ENCODE data around the gene MRPS27.

Gene MRPS27

DNA sequence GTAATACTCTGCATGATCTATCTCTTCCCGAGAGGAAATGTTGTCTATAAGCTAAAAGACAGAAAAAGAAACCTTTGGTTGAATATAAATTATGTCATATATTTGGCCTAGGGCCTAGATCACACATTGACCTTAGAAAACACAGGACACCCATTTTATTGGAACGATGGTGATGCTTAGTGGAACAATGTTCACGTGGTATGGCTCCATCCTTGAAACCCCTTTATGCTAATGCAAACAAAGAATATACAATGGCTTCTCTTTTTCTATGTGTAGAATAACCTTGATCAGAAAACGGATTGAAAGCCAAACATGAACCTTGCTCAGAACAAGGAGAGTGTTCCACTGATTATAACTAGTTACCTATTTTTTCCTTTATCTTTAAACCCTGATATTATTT lies 24.5 kb downstream of the MRPS27 start:
- no peak overlapping the region for H3K27ac ChIP-seq (replicated peaks)
- no peak for DNase-seq (ENCODE audit: low read depth in 1 of 2, low spot score in 1 of 2)
- no peaks in the 10 kb centered on the region for H3K27me3 ChIP-seq (ENCODE audit: insufficient read depth, poor library complexity, severe bottlenecking)
- H3K4me3 ChIP-seq (replicated peaks; ENCODE audit: insufficient read depth, low read length): no peak overlapping the region
- TF ChIP-seq, protein P1, sequence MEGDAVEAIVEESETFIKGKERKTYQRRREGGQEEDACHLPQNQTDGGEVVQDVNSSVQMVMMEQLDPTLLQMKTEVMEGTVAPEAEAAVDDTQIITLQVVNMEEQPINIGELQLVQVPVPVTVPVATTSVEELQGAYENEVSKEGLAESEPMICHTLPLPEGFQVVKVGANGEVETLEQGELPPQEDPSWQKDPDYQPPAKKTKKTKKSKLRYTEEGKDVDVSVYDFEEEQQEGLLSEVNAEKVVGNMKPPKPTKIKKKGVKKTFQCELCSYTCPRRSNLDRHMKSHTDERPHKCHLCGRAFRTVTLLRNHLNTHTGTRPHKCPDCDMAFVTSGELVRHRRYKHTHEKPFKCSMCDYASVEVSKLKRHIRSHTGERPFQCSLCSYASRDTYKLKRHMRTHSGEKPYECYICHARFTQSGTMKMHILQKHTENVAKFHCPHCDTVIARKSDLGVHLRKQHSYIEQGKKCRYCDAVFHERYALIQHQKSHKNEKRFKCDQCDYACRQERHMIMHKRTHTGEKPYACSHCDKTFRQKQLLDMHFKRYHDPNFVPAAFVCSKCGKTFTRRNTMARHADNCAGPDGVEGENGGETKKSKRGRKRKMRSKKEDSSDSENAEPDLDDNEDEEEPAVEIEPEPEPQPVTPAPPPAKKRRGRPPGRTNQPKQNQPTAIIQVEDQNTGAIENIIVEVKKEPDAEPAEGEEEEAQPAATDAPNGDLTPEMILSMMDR (IDR thresholded peaks at IDR 0.05; ENCODE audit: insufficient read depth, low read length): no peak
- TF ChIP-seq, protein P2, sequence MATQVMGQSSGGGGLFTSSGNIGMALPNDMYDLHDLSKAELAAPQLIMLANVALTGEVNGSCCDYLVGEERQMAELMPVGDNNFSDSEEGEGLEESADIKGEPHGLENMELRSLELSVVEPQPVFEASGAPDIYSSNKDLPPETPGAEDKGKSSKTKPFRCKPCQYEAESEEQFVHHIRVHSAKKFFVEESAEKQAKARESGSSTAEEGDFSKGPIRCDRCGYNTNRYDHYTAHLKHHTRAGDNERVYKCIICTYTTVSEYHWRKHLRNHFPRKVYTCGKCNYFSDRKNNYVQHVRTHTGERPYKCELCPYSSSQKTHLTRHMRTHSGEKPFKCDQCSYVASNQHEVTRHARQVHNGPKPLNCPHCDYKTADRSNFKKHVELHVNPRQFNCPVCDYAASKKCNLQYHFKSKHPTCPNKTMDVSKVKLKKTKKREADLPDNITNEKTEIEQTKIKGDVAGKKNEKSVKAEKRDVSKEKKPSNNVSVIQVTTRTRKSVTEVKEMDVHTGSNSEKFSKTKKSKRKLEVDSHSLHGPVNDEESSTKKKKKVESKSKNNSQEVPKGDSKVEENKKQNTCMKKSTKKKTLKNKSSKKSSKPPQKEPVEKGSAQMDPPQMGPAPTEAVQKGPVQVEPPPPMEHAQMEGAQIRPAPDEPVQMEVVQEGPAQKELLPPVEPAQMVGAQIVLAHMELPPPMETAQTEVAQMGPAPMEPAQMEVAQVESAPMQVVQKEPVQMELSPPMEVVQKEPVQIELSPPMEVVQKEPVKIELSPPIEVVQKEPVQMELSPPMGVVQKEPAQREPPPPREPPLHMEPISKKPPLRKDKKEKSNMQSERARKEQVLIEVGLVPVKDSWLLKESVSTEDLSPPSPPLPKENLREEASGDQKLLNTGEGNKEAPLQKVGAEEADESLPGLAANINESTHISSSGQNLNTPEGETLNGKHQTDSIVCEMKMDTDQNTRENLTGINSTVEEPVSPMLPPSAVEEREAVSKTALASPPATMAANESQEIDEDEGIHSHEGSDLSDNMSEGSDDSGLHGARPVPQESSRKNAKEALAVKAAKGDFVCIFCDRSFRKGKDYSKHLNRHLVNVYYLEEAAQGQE (IDR thresholded peaks at IDR 0.05; ENCODE audit: insufficient replicate concordance, low read depth): no peak
- TF ChIP-seq GABPA (IDR thresholded peaks at IDR 0.05; ENCODE audit: low read depth): no peak
- no peak for TF ChIP-seq SPI1 (IDR thresholded peaks at IDR 0.05; ENCODE audit: borderline replicate concordance, low read depth)
- no peak for TF ChIP-seq POLR2AphosphoS5 (IDR thresholded peaks at IDR 0.05; ENCODE audit: low read depth)

DNA sequence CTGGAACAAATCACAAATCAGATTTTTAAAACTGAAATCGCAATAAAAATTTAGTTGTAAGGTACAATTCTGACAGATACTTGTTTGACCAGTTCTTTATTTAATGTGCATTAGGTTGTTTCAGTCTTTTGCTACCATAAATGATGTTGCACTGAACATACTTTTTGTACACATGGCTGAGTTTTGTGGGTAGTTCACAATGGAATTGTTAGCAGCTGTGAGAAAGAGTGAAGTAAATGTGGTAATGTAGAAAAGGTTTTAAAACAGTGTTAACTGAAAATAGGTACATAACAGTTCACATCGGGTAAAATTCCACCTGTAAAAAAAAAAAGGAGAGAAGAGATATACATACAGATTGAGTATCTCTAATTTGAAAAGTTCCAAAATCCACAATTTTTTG lies 25.6 kb downstream of the MRPS27 start:
- no peaks in the 10 kb centered on the region for H3K27me3 ChIP-seq (ENCODE audit: insufficient read depth, poor library complexity, severe bottlenecking)
- TF ChIP-seq GABPA (IDR thresholded peaks at IDR 0.05; ENCODE audit: low read depth) (no peak), SPI1 (IDR thresholded peaks at IDR 0.05; ENCODE audit: borderline replicate concordance, low read depth) (no peak), POLR2AphosphoS5 (IDR thresholded peaks at IDR 0.05; ENCODE audit: low read depth) (no peak)
- TF ChIP-seq, protein P1 (IDR thresholded peaks at IDR 0.05; ENCODE audit: insufficient read depth, low read length): no peak
- TF ChIP-seq, protein P2 (IDR thresholded peaks at IDR 0.05; ENCODE audit: insufficient replicate concordance, low read depth): no peak
- H3K27ac ChIP-seq (replicated peaks): no peak overlapping the region
- no peak for DNase-seq (ENCODE audit: low read depth in 1 of 2, low spot score in 1 of 2)
- H3K4me3 ChIP-seq (replicated peaks; ENCODE audit: insufficient read depth, low read length): no peak overlapping the region

DNA sequence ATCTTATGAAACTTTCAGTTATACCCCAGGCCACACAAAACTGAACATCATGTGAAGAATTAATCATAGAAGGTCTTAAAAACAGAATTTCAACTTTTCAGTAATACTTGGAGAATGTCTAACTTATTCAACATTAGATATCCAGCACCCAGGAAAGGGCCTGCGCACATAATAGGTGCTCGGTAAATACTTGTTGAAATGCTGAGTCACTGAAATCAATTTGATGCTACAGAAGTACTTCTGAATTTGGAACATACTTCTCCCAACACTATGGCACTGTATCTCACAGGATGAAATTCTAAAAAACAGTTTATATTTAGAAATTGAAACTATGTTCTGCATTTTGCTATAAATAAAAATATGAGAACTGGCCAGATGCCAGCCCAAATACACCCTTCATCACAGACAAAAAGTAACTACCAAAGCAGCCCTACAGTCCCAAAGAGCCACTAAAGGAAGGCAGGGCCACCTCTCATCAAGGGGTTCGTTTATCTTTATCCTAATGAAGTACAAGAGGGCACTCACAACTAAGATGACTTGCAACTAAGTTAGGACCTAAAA lies 26.5 kb downstream of the MRPS27 start:
- no peak for DNase-seq (ENCODE audit: low read depth in 1 of 2, low spot score in 1 of 2)
- Histone ChIP-seq H3K27me3 (ENCODE audit: insufficient read depth, poor library complexity, severe bottlenecking) (no peaks in the 10 kb centered on the region), H3K4me3 (replicated peaks; ENCODE audit: insufficient read depth, low read length) (no peak overlapping the region), H3K27ac (replicated peaks) (no peak overlapping the region)
- TF ChIP-seq POLR2AphosphoS5 (IDR thresholded peaks at IDR 0.05; ENCODE audit: low read depth): no peak
- TF ChIP-seq, protein P2 (IDR thresholded peaks at IDR 0.05; ENCODE audit: insufficient replicate concordance, low read depth): no peak
- no peak for TF ChIP-seq SPI1 (IDR thresholded peaks at IDR 0.05; ENCODE audit: borderline replicate concordance, low read depth)
- no peak for TF ChIP-seq GABPA (IDR thresholded peaks at IDR 0.05; ENCODE audit: low read depth)
- TF ChIP-seq, protein P1 (IDR thresholded peaks at IDR 0.05; ENCODE audit: insufficient read depth, low read length): no peak
